Subcutaneous adipose tissue (tissue), 4 donors: ENCODE results near the gene GPR17. TPM values are rescaled to one million over a fixed set of nuclear protein-coding genes. Genes with fewer than 3 reads are reported as not detected.

Experiments
- total RNA-seq, 4 donors: library from RNA; depleted of rRNA; stranded (reverse); fragments of >200 nt; gene quantifications; one replicate each; pipeline ENCODE4 v1.1.0, GENCODE V29; 2016
- TF ChIP-seq, protein P1 (sequence below): fragments of 450-650 bp; IDR thresholded peaks from one replicate; pipeline ENCODE4 v1.5.1; 2016; ENCODE audit warnings: low read depth, mild to moderate bottlenecking, control low read depth, antibody characterized with exemption, moderate library complexity

GPR17 gene
- total RNA-seq, 4 donors from 2014 or later: not detected

DNA sequence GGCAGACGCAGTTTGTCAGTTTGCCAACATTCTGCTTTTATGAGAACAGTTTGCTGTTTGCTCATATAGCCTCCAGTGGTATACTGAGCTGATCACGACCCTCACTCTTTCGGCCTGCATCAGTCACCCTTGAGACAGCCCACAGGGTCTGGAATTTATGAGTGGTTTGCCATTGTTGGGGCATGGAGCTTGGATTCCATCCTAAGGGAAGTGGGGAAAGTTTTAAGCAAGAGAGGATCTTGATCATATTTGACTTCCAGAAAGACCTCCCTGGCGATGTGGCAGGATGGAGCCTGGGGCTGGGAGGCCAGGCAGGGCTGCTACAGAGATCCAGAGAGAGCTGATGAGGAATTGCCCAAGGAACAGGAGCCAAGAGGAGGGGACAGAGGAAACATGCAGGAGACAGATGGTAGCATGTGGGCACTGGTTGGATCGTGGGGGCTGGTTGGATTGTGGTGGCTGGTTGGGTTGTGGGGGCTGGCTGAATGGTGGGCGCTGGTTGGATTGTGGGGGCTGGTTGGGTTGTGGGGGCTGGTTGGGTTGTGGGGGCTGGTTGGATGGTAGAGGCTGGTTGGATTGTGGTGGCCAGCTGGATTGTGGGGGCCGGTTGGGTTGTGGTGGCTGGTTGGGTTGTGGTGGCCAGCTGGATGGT lies 27.3 kb upstream of the GPR17 start:
- TF ChIP-seq, protein P1, sequence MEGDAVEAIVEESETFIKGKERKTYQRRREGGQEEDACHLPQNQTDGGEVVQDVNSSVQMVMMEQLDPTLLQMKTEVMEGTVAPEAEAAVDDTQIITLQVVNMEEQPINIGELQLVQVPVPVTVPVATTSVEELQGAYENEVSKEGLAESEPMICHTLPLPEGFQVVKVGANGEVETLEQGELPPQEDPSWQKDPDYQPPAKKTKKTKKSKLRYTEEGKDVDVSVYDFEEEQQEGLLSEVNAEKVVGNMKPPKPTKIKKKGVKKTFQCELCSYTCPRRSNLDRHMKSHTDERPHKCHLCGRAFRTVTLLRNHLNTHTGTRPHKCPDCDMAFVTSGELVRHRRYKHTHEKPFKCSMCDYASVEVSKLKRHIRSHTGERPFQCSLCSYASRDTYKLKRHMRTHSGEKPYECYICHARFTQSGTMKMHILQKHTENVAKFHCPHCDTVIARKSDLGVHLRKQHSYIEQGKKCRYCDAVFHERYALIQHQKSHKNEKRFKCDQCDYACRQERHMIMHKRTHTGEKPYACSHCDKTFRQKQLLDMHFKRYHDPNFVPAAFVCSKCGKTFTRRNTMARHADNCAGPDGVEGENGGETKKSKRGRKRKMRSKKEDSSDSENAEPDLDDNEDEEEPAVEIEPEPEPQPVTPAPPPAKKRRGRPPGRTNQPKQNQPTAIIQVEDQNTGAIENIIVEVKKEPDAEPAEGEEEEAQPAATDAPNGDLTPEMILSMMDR: no peak

DNA sequence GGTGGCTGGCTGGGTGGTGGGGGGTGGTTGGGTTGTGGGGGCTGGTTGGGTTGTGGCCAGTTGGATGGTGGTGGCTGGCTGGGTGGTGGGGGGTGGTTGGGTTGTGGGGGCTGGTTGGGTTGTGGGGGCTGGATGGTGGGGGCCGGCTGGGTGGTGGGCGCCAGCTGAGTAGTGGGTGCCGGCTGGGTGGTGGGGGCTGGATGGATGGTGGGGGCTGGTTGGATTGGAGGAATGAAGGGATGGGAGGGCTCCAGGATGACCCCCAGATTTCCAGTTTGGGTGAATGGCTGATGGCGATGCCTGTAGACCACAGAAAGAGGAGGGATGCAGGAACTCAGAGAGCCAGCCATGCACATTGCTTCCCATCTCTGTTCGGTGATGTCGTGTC lies 26.8 kb upstream of the GPR17 start:
- TF ChIP-seq, protein P1: no peak

DNA sequence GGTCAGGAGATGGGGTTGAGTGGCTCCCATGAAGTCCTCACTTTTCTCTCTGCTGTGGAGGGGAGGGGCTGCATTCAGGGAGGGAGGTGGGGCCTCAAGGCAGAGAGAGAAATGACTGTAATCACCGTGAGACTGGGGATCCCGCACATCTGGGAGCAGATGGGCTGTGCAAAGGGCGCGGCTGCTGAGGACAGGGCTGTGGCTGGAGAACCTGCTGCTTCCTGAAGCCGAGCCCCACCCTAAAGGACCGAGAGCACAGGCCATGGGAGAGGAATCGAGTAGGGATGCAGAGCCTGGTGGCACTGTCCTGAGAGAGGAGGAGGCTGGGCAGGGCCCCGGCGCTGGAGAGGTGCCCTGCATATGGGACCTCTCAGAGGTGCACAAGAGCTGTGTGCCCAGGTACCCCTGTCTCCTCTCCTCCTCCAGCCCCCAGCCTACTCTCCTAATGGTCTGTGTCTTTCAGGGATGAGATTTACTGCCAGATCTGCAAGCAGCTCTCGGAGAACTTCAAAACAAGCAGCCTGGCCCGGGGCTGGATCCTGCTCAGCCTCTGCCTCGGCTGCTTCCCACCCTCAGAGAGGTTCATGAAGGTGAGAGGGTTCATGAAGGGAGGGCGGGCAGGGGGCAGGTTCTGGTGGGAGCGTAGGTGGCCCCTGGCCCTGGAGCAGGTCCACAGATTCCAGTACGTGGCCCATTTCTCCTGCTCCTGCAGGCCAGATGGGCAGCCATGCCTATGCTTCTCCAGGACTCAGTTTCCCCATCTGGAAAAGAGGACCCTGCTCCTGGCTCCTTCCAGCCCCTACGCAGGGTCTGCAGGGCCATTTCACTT lies 25.9 kb upstream of the GPR17 start:
- TF ChIP-seq, protein P1: no peak

GRCh38 chr2:127620866-127621265 lies 25.1 kb upstream of the GPR17 start:
- TF ChIP-seq, protein P1: no peak

GRCh38 chr2:127621981-127622431 lies 23.9 kb upstream of the GPR17 start:
- TF ChIP-seq, protein P1: no peak

GRCh38 chr2:127622561-127623387 lies 23.2 kb upstream of the GPR17 start:
- TF ChIP-seq, protein P1: no peak
